GM12892 (cell line): ENCODE data around the gene CYTH3.

Experiments
- POLR2A ChIP-seq: IDR thresholded peaks from 2 replicates; pipeline ENCODE4 v1.6.1; 2011; ENCODE audit warnings: low read depth, low read length, control low read depth
- POLR2AphosphoS5 ChIP-seq: IDR thresholded peaks from 2 replicates; pipeline ENCODE4 v1.6.1; 2011; ENCODE audit warnings: low read depth, low read length, control low read depth
- TAF1 ChIP-seq: IDR thresholded peaks from 2 replicates; pipeline ENCODE4 v1.6.1; 2011; ENCODE audit warnings: low read depth, mild to moderate bottlenecking, control low read depth, low read length, borderline replicate concordance

- no peak for TF ChIP-seq POLR2AphosphoS5
- no peak for TF ChIP-seq POLR2A
- TF ChIP-seq TAF1: no peak
These were observed 124.8 kb downstream of the CYTH3 start for GRCh38 chr7:6147627-6148026.
